Measurements from ENCODE around the gene GAPDH.

- TF ChIP-seq ZNF274 (IDR thresholded peaks at IDR 0.05; ENCODE audit: low read depth, low read length) (no peak), SUZ12 (IDR thresholded peaks at IDR 0.05; ENCODE audit: extremely low read depth, insufficient read depth, insufficient read length) (no peak), YY1 (IDR thresholded peaks at IDR 0.05; ENCODE audit: insufficient read depth, insufficient read length) (no peak)
Observed at GRCh38 chr12:6526766-6527525, 7.4 kb upstream of the GAPDH start.

Measured in NT2/D1 (cell line).